A549 (cell line): ENCODE results near the gene NCOA3. TPM values are rescaled to one million over a fixed set of nuclear protein-coding genes. Genes with fewer than 3 reads are reported as not detected.

Experiments used
- ATAC-seq, 2 experiments: fragments of 200-7000 bp in 1 of 2; fragments of >200 bp in 1 of 2; cut with Nextera tagmentation in 1 of 2; cut with Tn5 transposase in 1 of 2; 3 replicates each; pipeline versions ENCODE4 v1.8.0 to v1.9.1; 2018 to 2020; ENCODE audit warnings: mild to moderate bottlenecking in 1 of 2, moderate library complexity in 1 of 2
- CTCF ChIA-PET: fragments of 300-600 bp; sonication (Branson Sonifier 250); formaldehyde crosslinking; extraction: SDS; loops from one replicate; lab custom pipeline; 2021; ENCODE audit warnings: antibody characterized with exemption, inconsistent platforms; lab: Yijun Ruan, JAX
- POLR2A ChIA-PET: fragments of 350-600 bp; formaldehyde crosslinking; extraction: SDS; loops from one replicate; lab custom pipeline; 2021; ENCODE audit warnings: antibody characterized with exemption, inconsistent platforms; lab: Yijun Ruan, JAX
- DNase-seq, 2 experiments: peaks; one replicate each; pipeline versions ENCODE4 v3.0.0 to v3.0.0-alpha.2; 2011 to 2016; ENCODE audit warnings: low read depth in 1 of 2, low spot score in 1 of 2
- FAIRE-seq: peaks from 2 replicates; lab custom pipeline; 2011; peaks lifted over from hg19 to GRCh38; lab: Jason Lieb, UNC
- H3K27ac ChIP-seq, 2 experiments: fragments of >200 bp; sonication (Bioruptor Twin); formaldehyde crosslinking; 3 replicates each; pipeline ENCODE4 v1.5.1; 2016 to 2017
- H3K4me1 ChIP-seq: fragments of >200 bp; sonication (Bioruptor Twin); formaldehyde crosslinking; 3 replicates; pipeline ENCODE4 v1.6.1; 2016
- H3K4me2 ChIP-seq: fragments of >200 bp; sonication (Bioruptor Twin); formaldehyde crosslinking; 3 replicates; pipeline ENCODE4 v1.6.1; 2016
- H3K4me3 ChIP-seq: fragments of >200 bp; sonication (Bioruptor Twin); formaldehyde crosslinking; 3 replicates; pipeline ENCODE4 v1.5.1; 2016
- H3K9me3 ChIP-seq: fragments of >200 bp; sonication (Bioruptor Twin); formaldehyde crosslinking; 3 replicates; pipeline ENCODE4 v1.6.1; 2016
- CEBPB ChIP-seq, 2 experiments: fragments of >200 bp in 1 of 2; sonication (Bioruptor Twin) in 1 of 2; formaldehyde crosslinking in 1 of 2; IDR thresholded peaks; 2 replicates each; pipeline ENCODE4 v1.6.1; 2012 to 2016
- CHD4 ChIP-seq: fragments of 200-600 bp; sonication (generic); IDR thresholded peaks from 2 replicates; pipeline ENCODE4 v1.6.1; 2016; ENCODE audit warnings: antibody characterized with exemption, mild to moderate bottlenecking, borderline replicate concordance
- EHF ChIP-seq: fragments of 250-450 bp; sonication (Bioruptor Pico); IDR thresholded peaks from 2 replicates; pipeline ENCODE4 v1.5.0; 2020; ENCODE audit warnings: mild to moderate bottlenecking
- EP300 ChIP-seq, 2 experiments: fragments of >200 bp; sonication (Bioruptor Twin); formaldehyde crosslinking; IDR thresholded peaks; 2 replicates in 1 of 2; 3 replicates in 1 of 2; pipeline ENCODE4 v1.6.1; 2016 to 2017
- FOSL2 ChIP-seq, 2 experiments: fragments of 450-650 bp in 1 of 2; fragments of >200 bp in 1 of 2; sonication (Bioruptor Twin) in 1 of 2; formaldehyde crosslinking; IDR thresholded peaks; 2 replicates each; pipeline versions ENCODE4 v1.5.0 to v1.6.1; 2016 to 2020; ENCODE audit warnings: mild to moderate bottlenecking in 1 of 2, moderate library complexity in 1 of 2
- GATA3 ChIP-seq: IDR thresholded peaks from 2 replicates; pipeline ENCODE4 v1.6.1; 2012; ENCODE audit warnings: borderline replicate concordance
- HEYL ChIP-seq: fragments of 250-450 bp; sonication (Bioruptor Pico); IDR thresholded peaks from 2 replicates; pipeline ENCODE4 v1.8.0; 2021; ENCODE audit warnings: mild to moderate bottlenecking, moderate library complexity
- JUNB ChIP-seq: fragments of >200 bp; sonication (Bioruptor Twin); formaldehyde crosslinking; IDR thresholded peaks from 2 replicates; pipeline ENCODE4 v1.6.1; 2016
- MYC ChIP-seq: IDR thresholded peaks from 2 replicates; pipeline ENCODE4 v1.6.1; 2012; ENCODE audit warnings: mild to moderate bottlenecking, inconsistent platforms, low read length, improper control_type of control experiment, borderline replicate concordance
- NFE2L2 ChIP-seq: fragments of 150-350 bp; conservative IDR thresholded peaks from 2 replicates; pipeline ENCODE4 v1.6.1; 2014; ENCODE audit warnings: low read length
- PHF8 ChIP-seq: fragments of 200-600 bp; sonication (generic); IDR thresholded peaks from 2 replicates; pipeline ENCODE4 v1.6.1; 2016; ENCODE audit warnings: low read depth, mild to moderate bottlenecking, antibody characterized with exemption, moderate library complexity, borderline replicate concordance
- POLR2AphosphoS2 ChIP-seq: conservative IDR thresholded peaks from 2 replicates; pipeline ENCODE4 v1.6.1; 2012; ENCODE audit warnings: low read length, improper control_type of control experiment, inconsistent platforms
- RFX5 ChIP-seq: fragments of 450-650 bp; IDR thresholded peaks from 2 replicates; pipeline ENCODE4 v1.7.1; 2014; ENCODE audit warnings: antibody characterized with exemption, mild to moderate bottlenecking, moderate library complexity
- RNF2 ChIP-seq: fragments of 200-600 bp; sonication (generic); IDR thresholded peaks from 2 replicates; pipeline ENCODE4 v1.6.1; 2016; ENCODE audit warnings: low read depth, mild to moderate bottlenecking, antibody characterized with exemption, moderate library complexity, borderline replicate concordance
- ZFP36 ChIP-seq: fragments of 450-650 bp; IDR thresholded peaks from 2 replicates; pipeline ENCODE4 v1.6.1; 2014; ENCODE audit warnings: borderline replicate concordance; ENCODE audit not compliant: partially characterized antibody
- WGBS: methylation state at CpG from one replicate; pipeline ENCODE4 v1.1.6; 2017; ENCODE audit errors: missing lambda C conversion rate; 5-methylcytosine and 5-hydroxymethylcytosine counted together
- polyA plus RNA-seq, 4 experiments: library from polyadenylated mRNA; depleted of rRNA in 3 of 4; stranded (reverse); fragments of >200 nt; fragmentation: RNase III in 1 of 4; extraction: RNeasy Plus Mini Kit Qiagen cat#74134 plus additional on column Dnase treatment in 1 of 4; gene quantifications; 2 replicates in 3 of 4; 3 replicates in 1 of 4; pipeline ENCODE4 v1.2.3, GENCODE V29; 2011 to 2017
- TF ChIP-seq, protein P1 (sequence below): fragments of >200 bp; sonication (Bioruptor Twin); formaldehyde crosslinking; IDR thresholded peaks from 3 replicates; pipeline ENCODE4 v1.6.1; 2016
- TF ChIP-seq, protein P2 (sequence below): fragments of >200 bp; sonication (Bioruptor Twin); formaldehyde crosslinking; IDR thresholded peaks from 3 replicates; pipeline ENCODE4 v1.5.1; 2016
- TF ChIP-seq, protein P3 (sequence below): fragments of 250-450 bp; sonication (Bioruptor Pico); IDR thresholded peaks from 2 replicates; pipeline ENCODE4 v1.5.0; 2021; ENCODE audit warnings: mild to moderate bottlenecking, moderate library complexity, borderline replicate concordance
- TF ChIP-seq, protein P4 (sequence below): IDR thresholded peaks from 2 replicates; pipeline ENCODE4 v1.6.1; 2012; ENCODE audit warnings: low read depth, borderline replicate concordance
- TF ChIP-seq, protein P5 (sequence below): fragments of 450-650 bp; IDR thresholded peaks from 2 replicates; pipeline ENCODE4 v1.6.1; 2014; ENCODE audit warnings: antibody characterized with exemption
- TF ChIP-seq, protein P6 (sequence below): IDR thresholded peaks from 2 replicates; pipeline ENCODE4 v1.6.1; 2012
- TF ChIP-seq, protein P7 (sequence below): fragments of 200-600 bp; sonication (generic); IDR thresholded peaks from 2 replicates; pipeline ENCODE4 v1.6.1; 2016; ENCODE audit warnings: antibody characterized with exemption, mild to moderate bottlenecking, moderate library complexity

Gene NCOA3
- polyA plus RNA-seq, 2 of the 4 experiments (the other 2 are of a cell fraction), result 42.9 to 136 TPM

DNA sequence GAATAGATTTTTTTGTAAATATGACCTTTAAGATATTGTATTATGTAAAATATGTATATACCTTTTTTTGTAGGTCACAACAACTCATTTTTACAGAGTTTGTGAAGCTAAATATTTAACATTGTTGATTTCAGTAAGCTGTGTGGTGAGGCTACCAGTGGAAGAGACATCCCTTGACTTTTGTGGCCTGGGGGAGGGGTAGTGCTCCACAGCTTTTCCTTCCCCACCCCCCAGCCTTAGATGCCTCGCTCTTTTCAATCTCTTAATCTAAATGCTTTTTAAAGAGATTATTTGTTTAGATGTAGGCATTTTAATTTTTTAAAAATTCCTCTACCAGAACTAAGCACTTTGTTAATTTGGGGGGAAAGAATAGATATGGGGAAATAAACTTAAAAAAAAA, 152.7 kb downstream of the NCOA3 start:
- no peaks in the 10 kb centered on the region for H3K4me1 ChIP-seq
- FAIRE-seq (no peak), DNase-seq (no peak), ATAC-seq (no peak)
- no peak overlapping the region for H3K4me2 ChIP-seq
- no peaks in the 10 kb centered on the region for H3K9me3 ChIP-seq
- no peak overlapping the region for H3K27ac ChIP-seq
- WGBS, result 88% methylated on average over 1 of the region's 1 CpG
- CTCF ChIA-PET, result interaction anchor here (7.3 kb wide), 1 partner anchor 9 kb away, joined by 55 read pairs; no protein-coding TSS in a partner anchor
- no peak for TF ChIP-seq PHF8
- TF ChIP-seq, protein P1, sequence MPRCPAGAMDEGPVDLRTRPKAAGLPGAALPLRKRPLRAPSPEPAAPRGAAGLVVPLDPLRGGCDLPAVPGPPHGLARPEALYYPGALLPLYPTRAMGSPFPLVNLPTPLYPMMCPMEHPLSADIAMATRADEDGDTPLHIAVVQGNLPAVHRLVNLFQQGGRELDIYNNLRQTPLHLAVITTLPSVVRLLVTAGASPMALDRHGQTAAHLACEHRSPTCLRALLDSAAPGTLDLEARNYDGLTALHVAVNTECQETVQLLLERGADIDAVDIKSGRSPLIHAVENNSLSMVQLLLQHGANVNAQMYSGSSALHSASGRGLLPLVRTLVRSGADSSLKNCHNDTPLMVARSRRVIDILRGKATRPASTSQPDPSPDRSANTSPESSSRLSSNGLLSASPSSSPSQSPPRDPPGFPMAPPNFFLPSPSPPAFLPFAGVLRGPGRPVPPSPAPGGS, result no peak
- TF ChIP-seq, all 56 proteins: peak for 0
- POLR2A ChIA-PET, result no interaction called here
- H3K4me3 ChIP-seq, result no peak overlapping the region

DNA sequence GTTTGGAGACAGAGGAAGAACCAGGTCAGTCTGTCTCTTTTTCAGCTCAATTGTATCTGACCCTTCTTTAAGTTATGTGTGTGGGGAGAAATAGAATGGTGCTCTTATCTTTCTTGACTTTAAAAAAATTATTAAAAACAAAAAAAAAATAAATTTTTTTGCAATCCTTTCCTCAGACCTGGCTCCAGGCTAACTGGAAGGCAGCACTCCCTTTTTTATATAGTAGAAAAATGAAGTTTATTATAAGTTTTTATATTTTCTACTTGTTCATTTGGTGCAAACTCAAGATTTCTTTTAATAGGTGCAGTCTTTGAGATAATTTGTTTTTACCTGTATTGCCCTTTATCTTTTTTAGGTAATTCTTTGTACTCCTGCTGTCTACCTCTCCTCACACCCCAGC, 153.9 kb downstream of the NCOA3 start:
- no peak for TF ChIP-seq HEYL (CRISPR knock-in tag)
- no peak for TF ChIP-seq JUNB
- no peak for TF ChIP-seq FOSL2 (IDR thresholded peaks at IDR 0.05)
- TF ChIP-seq FOSL2 (CRISPR knock-in tag; IDR thresholded peaks at IDR 0.05), result no peak
- no peak for TF ChIP-seq CEBPB (IDR thresholded peaks at IDR 0.05)
- TF ChIP-seq, protein P2, sequence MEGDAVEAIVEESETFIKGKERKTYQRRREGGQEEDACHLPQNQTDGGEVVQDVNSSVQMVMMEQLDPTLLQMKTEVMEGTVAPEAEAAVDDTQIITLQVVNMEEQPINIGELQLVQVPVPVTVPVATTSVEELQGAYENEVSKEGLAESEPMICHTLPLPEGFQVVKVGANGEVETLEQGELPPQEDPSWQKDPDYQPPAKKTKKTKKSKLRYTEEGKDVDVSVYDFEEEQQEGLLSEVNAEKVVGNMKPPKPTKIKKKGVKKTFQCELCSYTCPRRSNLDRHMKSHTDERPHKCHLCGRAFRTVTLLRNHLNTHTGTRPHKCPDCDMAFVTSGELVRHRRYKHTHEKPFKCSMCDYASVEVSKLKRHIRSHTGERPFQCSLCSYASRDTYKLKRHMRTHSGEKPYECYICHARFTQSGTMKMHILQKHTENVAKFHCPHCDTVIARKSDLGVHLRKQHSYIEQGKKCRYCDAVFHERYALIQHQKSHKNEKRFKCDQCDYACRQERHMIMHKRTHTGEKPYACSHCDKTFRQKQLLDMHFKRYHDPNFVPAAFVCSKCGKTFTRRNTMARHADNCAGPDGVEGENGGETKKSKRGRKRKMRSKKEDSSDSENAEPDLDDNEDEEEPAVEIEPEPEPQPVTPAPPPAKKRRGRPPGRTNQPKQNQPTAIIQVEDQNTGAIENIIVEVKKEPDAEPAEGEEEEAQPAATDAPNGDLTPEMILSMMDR, result no peak
- TF ChIP-seq EHF (CRISPR knock-in tag), result no peak
- TF ChIP-seq GATA3, result no peak
- no peak for TF ChIP-seq EP300 (IDR thresholded peaks at IDR 0.05)
- TF ChIP-seq, protein P3, sequence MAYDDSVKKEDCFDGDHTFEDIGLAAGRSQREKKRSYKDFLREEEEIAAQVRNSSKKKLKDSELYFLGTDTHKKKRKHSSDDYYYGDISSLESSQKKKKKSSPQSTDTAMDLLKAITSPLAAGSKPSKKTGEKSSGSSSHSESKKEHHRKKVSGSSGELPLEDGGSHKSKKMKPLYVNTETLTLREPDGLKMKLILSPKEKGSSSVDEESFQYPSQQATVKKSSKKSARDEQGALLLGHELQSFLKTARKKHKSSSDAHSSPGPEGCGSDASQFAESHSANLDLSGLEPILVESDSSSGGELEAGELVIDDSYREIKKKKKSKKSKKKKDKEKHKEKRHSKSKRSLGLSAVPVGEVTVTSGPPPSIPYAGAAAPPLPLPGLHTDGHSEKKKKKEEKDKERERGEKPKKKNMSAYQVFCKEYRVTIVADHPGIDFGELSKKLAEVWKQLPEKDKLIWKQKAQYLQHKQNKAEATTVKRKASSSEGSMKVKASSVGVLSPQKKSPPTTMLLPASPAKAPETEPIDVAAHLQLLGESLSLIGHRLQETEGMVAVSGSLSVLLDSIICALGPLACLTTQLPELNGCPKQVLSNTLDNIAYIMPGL (CRISPR knock-in tag), result no peak
- TF ChIP-seq, protein P4, sequence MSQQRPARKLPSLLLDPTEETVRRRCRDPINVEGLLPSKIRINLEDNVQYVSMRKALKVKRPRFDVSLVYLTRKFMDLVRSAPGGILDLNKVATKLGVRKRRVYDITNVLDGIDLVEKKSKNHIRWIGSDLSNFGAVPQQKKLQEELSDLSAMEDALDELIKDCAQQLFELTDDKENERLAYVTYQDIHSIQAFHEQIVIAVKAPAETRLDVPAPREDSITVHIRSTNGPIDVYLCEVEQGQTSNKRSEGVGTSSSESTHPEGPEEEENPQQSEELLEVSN, result no peak
- TF ChIP-seq CHD4, result no peak
- no peak for TF ChIP-seq MYC
- no peak for TF ChIP-seq RFX5
- no peak for TF ChIP-seq ZFP36
- Histone ChIP-seq H3K4me1 (no peaks in the 10 kb centered on the region), H3K27ac (no peak overlapping the region), H3K9me3 (no peaks in the 10 kb centered on the region), H3K4me2 (no peak overlapping the region), H3K4me3 (no peak overlapping the region)
- ChIA-PET CTCF (no interaction called here), POLR2A (no interaction called here)
- DNase-seq (no peak), FAIRE-seq (no peak), ATAC-seq (no peak)

DNA sequence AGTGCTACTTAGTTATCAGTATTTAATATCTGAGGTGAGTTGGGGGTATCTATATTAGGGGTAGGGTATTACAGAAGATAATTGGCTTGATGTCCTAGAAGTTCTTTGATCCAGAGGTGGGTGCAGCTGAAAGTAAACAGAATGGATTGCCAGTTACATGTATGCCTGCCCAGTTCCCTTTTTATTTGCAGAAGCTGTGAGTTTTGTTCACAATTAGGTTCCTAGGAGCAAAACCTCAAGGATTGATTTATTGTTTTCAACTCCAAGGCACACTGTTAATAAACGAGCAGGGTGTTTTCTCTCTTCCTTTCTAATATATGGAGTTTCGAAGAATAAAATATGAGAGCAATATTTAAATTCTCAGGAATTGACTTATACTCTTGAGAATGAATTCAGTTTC, 154.6 kb downstream of the NCOA3 start:
- no peak for FAIRE-seq
- 93% methylated on average over 2 of the region's 2 CpGs for WGBS
- TF ChIP-seq, protein P5, sequence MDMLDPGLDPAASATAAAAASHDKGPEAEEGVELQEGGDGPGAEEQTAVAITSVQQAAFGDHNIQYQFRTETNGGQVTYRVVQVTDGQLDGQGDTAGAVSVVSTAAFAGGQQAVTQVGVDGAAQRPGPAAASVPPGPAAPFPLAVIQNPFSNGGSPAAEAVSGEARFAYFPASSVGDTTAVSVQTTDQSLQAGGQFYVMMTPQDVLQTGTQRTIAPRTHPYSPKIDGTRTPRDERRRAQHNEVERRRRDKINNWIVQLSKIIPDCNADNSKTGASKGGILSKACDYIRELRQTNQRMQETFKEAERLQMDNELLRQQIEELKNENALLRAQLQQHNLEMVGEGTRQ, result no peak
- TF ChIP-seq NFE2L2, result no peak
- TF ChIP-seq, protein P6, sequence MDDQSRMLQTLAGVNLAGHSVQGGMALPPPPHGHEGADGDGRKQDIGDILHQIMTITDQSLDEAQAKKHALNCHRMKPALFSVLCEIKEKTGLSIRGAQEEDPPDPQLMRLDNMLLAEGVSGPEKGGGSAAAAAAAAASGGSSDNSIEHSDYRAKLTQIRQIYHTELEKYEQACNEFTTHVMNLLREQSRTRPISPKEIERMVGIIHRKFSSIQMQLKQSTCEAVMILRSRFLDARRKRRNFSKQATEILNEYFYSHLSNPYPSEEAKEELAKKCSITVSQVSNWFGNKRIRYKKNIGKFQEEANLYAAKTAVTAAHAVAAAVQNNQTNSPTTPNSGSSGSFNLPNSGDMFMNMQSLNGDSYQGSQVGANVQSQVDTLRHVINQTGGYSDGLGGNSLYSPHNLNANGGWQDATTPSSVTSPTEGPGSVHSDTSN, result no peak
- no peak for TF ChIP-seq GATA3
- no peak for TF ChIP-seq POLR2AphosphoS2
- TF ChIP-seq RNF2, result no peak
- TF ChIP-seq, protein P7, sequence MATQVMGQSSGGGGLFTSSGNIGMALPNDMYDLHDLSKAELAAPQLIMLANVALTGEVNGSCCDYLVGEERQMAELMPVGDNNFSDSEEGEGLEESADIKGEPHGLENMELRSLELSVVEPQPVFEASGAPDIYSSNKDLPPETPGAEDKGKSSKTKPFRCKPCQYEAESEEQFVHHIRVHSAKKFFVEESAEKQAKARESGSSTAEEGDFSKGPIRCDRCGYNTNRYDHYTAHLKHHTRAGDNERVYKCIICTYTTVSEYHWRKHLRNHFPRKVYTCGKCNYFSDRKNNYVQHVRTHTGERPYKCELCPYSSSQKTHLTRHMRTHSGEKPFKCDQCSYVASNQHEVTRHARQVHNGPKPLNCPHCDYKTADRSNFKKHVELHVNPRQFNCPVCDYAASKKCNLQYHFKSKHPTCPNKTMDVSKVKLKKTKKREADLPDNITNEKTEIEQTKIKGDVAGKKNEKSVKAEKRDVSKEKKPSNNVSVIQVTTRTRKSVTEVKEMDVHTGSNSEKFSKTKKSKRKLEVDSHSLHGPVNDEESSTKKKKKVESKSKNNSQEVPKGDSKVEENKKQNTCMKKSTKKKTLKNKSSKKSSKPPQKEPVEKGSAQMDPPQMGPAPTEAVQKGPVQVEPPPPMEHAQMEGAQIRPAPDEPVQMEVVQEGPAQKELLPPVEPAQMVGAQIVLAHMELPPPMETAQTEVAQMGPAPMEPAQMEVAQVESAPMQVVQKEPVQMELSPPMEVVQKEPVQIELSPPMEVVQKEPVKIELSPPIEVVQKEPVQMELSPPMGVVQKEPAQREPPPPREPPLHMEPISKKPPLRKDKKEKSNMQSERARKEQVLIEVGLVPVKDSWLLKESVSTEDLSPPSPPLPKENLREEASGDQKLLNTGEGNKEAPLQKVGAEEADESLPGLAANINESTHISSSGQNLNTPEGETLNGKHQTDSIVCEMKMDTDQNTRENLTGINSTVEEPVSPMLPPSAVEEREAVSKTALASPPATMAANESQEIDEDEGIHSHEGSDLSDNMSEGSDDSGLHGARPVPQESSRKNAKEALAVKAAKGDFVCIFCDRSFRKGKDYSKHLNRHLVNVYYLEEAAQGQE, result no peak
- no peak for TF ChIP-seq HEYL (CRISPR knock-in tag)

More for the DNA sequence above, 154.6 kb downstream of the NCOA3 start:
- Histone ChIP-seq H3K9me3 (no peaks in the 10 kb centered on the region), H3K4me1 (no peaks in the 10 kb centered on the region), H3K4me3 (no peak overlapping the region), H3K4me2 (no peak overlapping the region), H3K27ac (no peak overlapping the region)
- ChIA-PET CTCF (no interaction called here), POLR2A (interaction anchor here (0.6 kb wide), 1 partner anchor 460 kb away, joined by 3 read pairs; no protein-coding TSS in a partner anchor)
- no peak for DNase-seq
- ATAC-seq, result no peak
